GM19455 (cell line): Measurements from ENCODE around the gene TMPO.
"Not testable (repeated sequence)": the region's sequence is repeated elsewhere in the genome, so short reads cannot be mapped to it uniquely, and the experiment has no call there.

Source experiments
- ATAC-seq: cut with Tn5 transposase; IDR thresholded peaks from one replicate; pipeline ENCODE4 v1.9.1; 2021; ENCODE audit not compliant: unreplicated experiment

TMPO gene

GRCh38 chr12:98576795-98577194 lies 61.4 kb downstream of the TMPO start:
- ATAC-seq, result not testable (repeated sequence)

GRCh38 chr12:98578392-98578791 lies 63.0 kb downstream of the TMPO start:
- no peak for ATAC-seq

- ATAC-seq, result no peak
Measured at GRCh38 chr12:98578821-98579220, 63.4 kb downstream of the TMPO start.

GRCh38 chr12:98579347-98579746 lies 64.0 kb downstream of the TMPO start:
- no peak for ATAC-seq

GRCh38 chr12:98579835-98580234 lies 64.4 kb downstream of the TMPO start:
- no peak for ATAC-seq

- ATAC-seq, result no peak
Measured at GRCh38 chr12:98580695-98581094, 65.3 kb downstream of the TMPO start.

- no peak for ATAC-seq
Measured at GRCh38 chr12:98581101-98581500, 65.7 kb downstream of the TMPO start.

GRCh38 chr12:98582093-98582492 lies 66.7 kb downstream of the TMPO start:
- no peak for ATAC-seq

GRCh38 chr12:98587084-98587483 lies 71.7 kb downstream of the TMPO start:
- ATAC-seq, result no peak

GRCh38 chr12:98591209-98591608 lies 75.8 kb downstream of the TMPO start:
- no peak for ATAC-seq

- peak; percentile 7 for ATAC-seq
Measured at GRCh38 chr12:98592825-98593322, 77.5 kb downstream of the TMPO start.

GRCh38 chr12:98593351-98594049 lies 78.1 kb downstream of the TMPO start, which contains the start of gene SLC25A3:
Gene SLC25A3, plus strand, starts transcription at chr12:98593686. Its CDS starts 293 bp downstream, at chr12:98593979.
- peak; percentile 99 for ATAC-seq

- no peak for ATAC-seq
Measured at GRCh38 chr12:98594050-98594835, 78.9 kb downstream of the TMPO start.

GRCh38 chr12:98595243-98595988 lies 80.0 kb downstream of the TMPO start:
- no peak for ATAC-seq

- not testable (repeated sequence) for ATAC-seq
Measured at GRCh38 chr12:98597313-98597712, 81.9 kb downstream of the TMPO start.
